Ecto neural progenitor cell (in vitro differentiated cells): Measurements from ENCODE around the gene FITM2.

Experiments used
- DNase-seq: peaks from one replicate; pipeline ENCODE4 v3.0.0-alpha.2; 2018; ENCODE audit warnings: low spot score

The FITM2 gene

DNA sequence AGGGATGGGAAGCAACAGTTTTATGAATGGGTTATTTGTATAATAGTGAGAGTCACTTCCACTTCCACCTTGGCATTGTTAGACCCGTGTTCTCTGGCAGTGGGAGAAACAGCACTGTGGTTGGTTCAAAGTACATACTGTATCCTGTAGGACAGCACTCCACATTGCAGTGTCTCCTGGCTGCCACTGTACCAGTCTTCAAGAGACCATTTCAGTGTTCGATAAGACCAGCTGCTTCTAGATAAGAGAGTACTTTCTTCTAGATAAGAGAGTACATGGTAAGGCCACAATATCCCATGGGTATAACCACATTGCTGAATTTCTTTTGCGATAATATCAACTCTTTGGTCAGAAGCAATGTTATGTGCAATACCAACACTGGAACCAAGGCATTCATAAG, 28.8 kb downstream of the FITM2 start:
- no peak for DNase-seq

DNA sequence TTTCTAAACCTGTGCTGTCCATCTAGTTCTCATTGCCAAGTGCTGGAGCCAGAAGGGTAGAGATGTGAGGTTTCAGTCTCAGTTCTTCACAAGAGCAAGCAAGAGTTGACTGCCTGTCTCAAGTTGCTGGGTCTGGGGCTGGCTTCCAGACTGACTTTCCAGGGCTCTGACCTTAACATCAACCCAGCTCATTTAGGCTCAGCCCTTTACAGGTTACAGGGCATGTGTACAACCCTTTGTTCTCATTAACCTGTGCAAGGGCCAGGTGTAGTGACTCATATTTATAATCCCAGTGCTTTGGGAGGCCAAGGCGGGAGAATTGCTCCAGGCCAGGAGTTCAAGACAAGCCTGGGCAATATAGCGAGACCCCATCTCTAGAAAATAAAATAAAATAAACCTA, 30.6 kb downstream of the FITM2 start:
- DNase-seq = no peak

DNA sequence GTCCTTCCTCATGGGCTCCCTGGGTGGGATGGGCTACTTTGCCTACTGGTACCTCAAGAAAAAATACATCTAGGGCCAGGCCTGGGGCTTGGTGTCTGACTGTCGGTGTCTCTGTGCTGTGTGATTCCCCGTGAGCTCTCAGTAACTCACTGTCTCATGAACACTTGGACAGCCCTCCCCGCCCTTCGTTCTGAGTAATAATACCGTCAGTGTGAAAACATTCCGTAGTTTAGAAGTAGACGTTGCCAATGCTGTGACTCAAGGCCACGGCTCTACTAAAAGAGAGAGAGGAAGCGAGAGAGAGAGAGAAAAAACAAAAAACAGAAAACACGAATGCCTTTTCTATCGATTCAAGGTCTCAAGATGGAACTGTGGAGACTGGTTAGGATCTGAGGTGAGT, 31.8 kb downstream of the FITM2 start:
- no peak for DNase-seq

DNA sequence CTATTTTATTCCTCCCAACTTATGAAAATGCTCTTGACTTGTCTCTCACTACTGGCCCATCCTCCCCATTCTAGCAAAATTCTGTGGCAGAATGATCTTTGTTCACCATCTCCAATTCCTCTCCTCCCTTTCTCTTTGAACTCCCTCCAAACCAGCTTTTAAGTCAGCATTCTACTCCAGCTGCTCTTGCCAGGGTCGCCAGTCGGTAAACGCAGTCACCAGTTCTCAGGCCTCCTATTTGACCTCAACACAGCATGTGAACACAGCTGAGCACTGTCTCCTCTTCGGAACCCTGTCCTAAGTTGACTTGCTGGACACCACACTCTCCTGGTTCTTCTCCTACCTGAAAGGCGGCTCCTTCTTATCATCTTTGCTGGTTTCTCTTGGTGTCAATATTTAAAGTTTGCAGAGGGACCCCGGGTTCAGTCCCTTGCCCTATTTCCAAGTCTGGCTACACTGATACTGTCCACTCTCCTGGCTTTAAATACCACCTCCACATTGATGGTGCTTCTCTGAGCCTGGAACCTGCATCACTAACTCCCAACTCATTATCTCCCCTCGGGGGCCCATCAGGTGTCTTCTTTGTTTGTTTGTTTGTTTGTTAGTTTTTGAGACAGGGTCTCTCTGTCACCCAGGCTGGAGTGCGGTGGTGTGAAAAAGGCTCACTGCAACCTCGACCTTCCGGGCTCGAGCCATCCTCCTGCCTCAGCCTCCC, 36.5 kb downstream of the FITM2 start:
- no peak for DNase-seq

DNA sequence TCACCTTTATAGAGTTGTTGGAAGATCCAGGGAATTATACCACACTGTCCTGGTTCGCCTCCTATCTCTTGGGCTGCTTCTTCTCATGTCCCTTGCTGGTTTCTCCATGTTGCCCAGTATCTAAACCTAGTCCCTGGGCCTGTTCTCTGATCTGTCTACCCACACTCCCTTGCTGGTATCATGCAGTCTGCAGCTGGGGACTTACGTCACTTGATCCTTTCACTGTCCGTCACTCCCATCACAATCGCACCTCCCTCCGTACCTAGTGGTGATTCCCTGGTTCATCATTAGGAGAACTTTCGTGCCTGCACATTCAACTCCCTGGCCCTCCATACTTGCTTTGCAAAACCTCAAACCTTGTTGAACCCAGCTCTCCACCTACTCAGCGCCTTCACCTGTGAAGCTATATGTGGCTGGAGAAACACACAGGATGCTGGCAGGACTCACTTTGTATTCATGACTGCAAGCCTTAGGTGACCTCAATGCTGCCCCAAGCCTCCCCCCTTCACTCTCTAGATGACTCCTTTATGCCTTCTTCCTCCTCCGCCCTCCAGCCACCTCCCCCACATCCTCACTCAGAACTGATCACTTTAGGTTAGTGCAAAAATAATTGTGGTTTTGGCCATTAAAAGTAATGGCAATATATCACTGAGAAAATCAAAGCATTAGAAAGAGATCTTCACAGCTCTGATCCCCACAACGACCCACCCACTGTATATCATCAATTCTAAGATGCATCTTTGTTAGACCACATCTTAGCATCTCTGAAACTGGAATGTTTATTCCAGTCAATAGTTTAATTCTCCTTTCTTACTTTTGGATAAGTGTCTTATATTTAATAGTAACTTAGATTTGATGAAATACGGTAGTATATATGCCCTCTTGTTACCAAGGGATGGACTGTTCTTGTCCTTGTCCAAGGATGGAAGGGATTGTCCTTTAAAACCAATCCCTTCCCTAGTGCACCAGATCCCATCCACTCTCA, 37.5 kb downstream of the FITM2 start:
- no peak for DNase-seq

DNA sequence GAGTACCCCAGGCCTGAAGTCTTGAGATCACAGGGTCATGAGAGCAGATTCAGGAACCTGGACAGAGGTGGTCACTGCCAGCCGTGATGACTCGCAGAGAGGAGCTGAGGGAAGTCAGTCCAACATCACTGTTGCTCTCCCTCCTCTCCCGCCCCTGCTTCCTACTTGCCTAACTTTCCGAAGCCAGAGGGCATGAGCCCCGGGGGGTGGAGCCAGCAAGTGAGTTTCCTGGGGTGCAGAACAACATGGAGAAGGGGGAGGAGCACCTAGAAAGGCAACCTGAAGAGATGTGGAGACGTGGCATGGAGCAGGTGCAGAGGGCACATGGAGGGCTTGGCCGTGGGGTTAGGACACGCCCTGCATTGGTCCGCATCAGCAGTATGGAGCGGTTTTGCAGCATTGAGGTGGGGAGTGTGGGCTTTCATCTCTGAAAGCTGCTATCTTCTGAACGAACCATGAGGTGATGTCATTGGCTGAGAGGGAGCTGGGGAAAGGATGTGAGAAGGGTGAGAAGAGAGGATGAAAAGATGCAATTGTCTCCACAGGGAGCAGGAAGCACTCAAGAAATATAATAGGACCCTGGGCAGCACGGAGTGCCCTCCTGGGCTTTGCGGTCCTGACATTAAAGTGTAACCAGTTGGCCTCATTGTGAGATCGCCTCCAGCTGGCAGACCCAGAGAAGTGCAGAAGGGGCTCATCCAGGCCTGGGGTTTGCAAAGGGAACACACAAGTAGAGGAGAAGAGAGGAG, 38.9 kb downstream of the FITM2 start:
- peak; percentile 56 for DNase-seq

DNA sequence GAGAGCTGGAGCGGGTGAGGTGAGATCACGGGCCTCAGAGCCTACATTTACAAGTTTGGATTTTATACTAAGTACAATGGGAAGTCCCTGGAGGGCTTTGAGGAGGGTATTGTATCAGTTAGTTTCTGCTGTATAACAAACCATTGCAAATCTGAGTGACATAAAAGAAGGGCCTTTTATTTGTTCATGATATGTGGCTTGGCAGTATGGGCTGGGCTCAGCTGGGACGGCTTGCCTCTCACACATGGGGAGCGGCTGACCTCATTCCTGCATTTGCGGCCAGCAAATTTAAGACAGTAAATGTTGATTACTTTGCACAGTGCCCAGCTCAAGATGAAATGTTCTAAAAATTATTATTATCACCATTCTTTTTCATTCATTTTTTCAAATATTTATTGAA, 42.2 kb downstream of the FITM2 start:
- no peak for DNase-seq

DNA sequence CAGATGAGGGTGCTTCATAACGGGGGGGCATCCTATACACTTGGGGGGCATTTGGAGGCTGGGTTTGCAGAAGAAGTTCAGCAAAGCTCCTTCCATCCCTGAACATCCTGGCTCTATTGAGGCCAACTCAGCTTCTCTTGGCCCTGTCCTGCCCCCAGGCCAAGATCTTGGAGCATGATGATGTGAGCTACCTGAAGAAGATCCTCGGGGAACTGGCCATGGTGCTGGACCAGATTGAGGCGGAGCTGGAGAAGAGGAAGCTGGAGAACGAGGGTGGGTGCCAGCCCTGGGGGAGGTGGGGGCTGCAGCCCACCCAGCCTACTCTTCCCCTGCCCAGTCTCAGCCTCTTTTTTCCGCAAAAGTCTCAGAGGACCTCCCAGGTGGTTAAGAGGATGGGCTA, 46.7 kb downstream of the FITM2 start:
- DNase-seq = no peak

DNA sequence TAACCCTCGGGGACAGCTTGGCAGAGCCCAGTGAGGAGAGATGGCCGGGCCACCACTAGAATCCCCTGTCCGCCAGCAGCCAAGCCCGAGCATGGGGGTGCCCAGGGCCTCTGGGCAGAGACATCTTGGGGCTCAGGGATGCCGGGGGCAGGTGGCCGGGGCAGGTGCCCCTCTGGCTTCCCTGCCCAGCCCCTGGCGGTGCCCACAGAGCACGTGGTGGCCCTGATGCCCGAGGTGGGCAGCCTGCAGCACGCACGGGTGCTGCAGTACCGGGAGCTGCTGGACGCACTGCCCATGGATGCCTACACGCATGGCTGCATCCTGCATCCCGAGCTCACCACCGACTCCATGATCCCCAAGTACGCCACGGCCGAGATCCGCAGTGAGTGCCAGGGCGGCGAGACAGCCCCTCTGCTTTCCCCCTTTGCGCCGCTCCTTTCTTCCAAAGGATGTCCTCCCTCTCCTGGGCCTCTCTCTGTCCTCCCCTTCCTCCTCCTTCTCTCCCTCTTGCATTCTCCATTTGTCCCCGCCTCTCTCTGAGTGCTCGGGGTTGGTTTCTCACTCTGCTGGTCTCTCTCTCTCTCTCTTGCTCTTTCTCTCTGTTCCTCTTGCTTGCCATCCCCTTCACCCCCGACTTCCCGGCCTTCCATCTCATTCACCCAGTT, 52.6 kb downstream of the FITM2 start:
- DNase-seq = no peak

DNA sequence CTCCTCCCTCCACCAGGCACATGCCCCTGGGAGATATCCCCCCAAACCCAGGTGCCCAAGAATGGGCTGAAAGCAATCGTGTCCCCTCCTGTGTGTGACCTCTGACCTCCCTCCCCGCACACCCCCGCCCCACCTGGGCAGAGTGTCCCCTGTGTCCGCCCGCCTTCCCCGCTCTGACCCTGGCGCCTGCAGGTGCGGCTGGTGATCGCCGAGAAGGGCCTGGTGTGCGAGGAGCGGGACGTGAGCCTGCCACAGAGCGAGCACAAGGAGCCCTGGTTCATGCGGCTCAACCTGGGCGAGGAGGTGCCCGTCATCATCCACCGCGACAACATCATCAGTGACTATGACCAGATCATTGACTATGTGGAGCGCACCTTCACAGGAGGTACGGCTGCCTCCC, 54.0 kb downstream of the FITM2 start:
- DNase-seq = no peak

DNA sequence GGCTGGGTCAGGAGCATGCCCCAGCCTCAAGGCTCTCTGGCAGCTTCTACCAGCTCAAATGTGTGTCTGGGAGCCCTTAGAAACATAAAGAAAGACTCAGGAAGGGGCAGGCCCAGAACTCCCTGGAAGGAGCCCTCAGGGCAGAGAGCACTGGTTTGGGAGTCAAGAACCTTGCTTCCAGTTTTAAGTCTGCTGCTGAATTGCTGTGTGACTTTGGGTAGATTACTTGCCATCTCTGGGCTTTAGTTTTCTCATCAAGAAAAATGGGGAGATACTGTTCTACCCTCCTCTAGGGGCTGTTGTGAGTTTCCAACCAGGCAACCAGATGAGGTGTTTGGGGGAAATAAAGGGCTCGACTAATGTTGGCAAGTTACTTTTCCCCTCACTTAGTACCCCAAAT, 55.1 kb downstream of the FITM2 start:
- no peak for DNase-seq

DNA sequence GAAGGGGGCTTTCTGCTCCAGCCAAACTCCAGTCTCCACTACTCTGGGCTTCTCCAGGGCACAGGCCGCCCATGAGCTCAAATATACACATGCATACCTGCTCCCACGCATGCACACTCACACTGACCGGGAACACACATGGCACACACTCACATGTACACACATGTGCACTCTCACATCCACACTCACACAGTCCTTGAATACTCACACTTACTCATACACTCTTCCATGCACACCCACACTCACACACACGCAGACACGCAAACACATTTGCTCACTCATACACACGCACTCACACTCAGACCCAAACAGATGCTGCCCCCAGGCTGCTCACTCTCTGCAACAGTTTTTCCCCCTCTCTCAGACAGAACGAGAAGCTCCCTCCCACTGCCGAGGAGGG, 56.9 kb downstream of the FITM2 start:
- DNase-seq = no peak

DNA sequence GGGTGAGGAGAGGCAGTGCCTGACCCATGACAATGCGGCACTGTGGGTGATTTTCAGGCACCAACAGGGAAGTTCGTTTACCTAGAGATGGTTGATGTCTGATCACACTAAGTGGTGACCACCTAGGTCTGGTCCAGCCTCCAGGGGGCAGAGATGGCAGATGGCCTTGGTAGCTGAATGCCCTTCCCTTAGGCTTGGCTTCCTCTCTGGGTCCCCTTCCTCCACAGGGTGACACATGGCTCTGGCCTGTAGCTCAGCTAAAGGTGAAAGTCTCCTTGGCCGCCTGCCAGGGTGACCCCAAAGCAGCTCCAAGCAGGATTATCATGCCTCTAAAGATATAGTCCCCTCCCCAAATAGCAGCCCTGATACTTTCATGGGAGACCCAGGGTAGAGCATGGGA, 57.5 kb downstream of the FITM2 start:
- DNase-seq = no peak
